NCI-H82 (cell line): ENCODE measurements around the gene RPL29.

Experiments used
- DNase-seq: peaks from one replicate; lab custom pipeline; 2025; lab: John Stamatoyannopoulos, UW

RPL29 gene

GRCh38 chr3:51946796-51947195 lies 48.9 kb downstream of the RPL29 start:
- DNase-seq: no peak

GRCh38 chr3:51945926-51946705 lies 49.6 kb downstream of the RPL29 start:
- DNase-seq: no peak

- DNase-seq: no peak
These were observed 50.5 kb downstream of the RPL29 start for GRCh38 chr3:51945031-51945840.

- no peak for DNase-seq
These were observed 51.2 kb downstream of the RPL29 start for GRCh38 chr3:51944451-51945021.
